Measurements from ENCODE around the gene APBB2.

- TF ChIP-seq POLR2A (IDR thresholded peaks at IDR 0.05): no peak
- TF ChIP-seq, protein P1, sequence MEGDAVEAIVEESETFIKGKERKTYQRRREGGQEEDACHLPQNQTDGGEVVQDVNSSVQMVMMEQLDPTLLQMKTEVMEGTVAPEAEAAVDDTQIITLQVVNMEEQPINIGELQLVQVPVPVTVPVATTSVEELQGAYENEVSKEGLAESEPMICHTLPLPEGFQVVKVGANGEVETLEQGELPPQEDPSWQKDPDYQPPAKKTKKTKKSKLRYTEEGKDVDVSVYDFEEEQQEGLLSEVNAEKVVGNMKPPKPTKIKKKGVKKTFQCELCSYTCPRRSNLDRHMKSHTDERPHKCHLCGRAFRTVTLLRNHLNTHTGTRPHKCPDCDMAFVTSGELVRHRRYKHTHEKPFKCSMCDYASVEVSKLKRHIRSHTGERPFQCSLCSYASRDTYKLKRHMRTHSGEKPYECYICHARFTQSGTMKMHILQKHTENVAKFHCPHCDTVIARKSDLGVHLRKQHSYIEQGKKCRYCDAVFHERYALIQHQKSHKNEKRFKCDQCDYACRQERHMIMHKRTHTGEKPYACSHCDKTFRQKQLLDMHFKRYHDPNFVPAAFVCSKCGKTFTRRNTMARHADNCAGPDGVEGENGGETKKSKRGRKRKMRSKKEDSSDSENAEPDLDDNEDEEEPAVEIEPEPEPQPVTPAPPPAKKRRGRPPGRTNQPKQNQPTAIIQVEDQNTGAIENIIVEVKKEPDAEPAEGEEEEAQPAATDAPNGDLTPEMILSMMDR (IDR thresholded peaks at IDR 0.05): no peak
These were observed 428.6 kb downstream of the APBB2 start for GRCh38 chr4:40785727-40786126.
